Fibroblast of villous mesenchyme (primary cell): Measurements from ENCODE around the gene CCDC8. TPM values are rescaled to one million over a fixed set of nuclear protein-coding genes. Genes with fewer than 3 reads are reported as not detected.

Experiments
- DNase-seq: peaks from one replicate; pipeline ENCODE4 v3.0.0-alpha.2; 2010; ENCODE audit warnings: low read depth
- H3K4me3 ChIP-seq: 2 replicates; pipeline ENCODE4 v1.5.1; 2011; ENCODE audit warnings: low read depth, mild to moderate bottlenecking, low read length
- CTCF ChIP-seq: IDR thresholded peaks from 2 replicates; pipeline ENCODE4 v1.5.1; 2012; ENCODE audit warnings: low read depth, mild to moderate bottlenecking, low read length; ENCODE audit not compliant: insufficient read depth
- total RNA-seq: library from RNA; depleted of rRNA; stranded (reverse); fragments of >200 nt; gene quantifications from 2 replicates; pipeline ENCODE4 v1.2.3, GENCODE V29; 2012

CCDC8 gene
- total RNA-seq, 1 donor, result 8.6 TPM

- TF ChIP-seq CTCF, result no peak
- no peak overlapping the region for H3K4me3 ChIP-seq
- DNase-seq, result no peak
Measured at GRCh38 chr19:46391296-46392251, 21.8 kb downstream of the CCDC8 start.

GRCh38 chr19:46390866-46391265 is 22.5 kb downstream of the CCDC8 start:
- no peak overlapping the region for H3K4me3 ChIP-seq
- TF ChIP-seq CTCF, result no peak
- no peak for DNase-seq

GRCh38 chr19:46390121-46390858 is 23.1 kb downstream of the CCDC8 start:
- no peak for TF ChIP-seq CTCF
- no peak for DNase-seq
- H3K4me3 ChIP-seq, result no peak overlapping the region

- H3K4me3 ChIP-seq, result no peak overlapping the region
- no peak for DNase-seq
- no peak for TF ChIP-seq CTCF
Measured at GRCh38 chr19:46388311-46389095, 24.9 kb downstream of the CCDC8 start.

- no peak for DNase-seq
- TF ChIP-seq CTCF, result no peak
- H3K4me3 ChIP-seq, result no peak overlapping the region
Measured at GRCh38 chr19:46387713-46388130, 25.6 kb downstream of the CCDC8 start.

- no peak for TF ChIP-seq CTCF
- H3K4me3 ChIP-seq, result no peak overlapping the region
- no peak for DNase-seq
Measured at GRCh38 chr19:46386996-46387712, 26.2 kb downstream of the CCDC8 start.
